Endothelial cell (in vitro differentiated cells): ENCODE measurements around the gene HCRTR1. TPM values are rescaled to one million over a fixed set of nuclear protein-coding genes. Genes with fewer than 3 reads are reported as not detected.

ENCODE experiments used
- DNase-seq: peaks from one replicate; pipeline ENCODE4 v3.0.0; 2021; ENCODE audit warnings: low spot score
- H3K27ac Mint-ChIP-seq: one replicate; pipeline ENCODE4 v1.8.0; 2021; ENCODE audit warnings: mixed read lengths, inconsistent platforms; ENCODE audit not compliant: unreplicated experiment
- H3K27me3 Mint-ChIP-seq: one replicate; pipeline ENCODE4 v1.8.0; 2021; ENCODE audit warnings: mild to moderate bottlenecking, moderate library complexity, mixed read lengths, inconsistent platforms; ENCODE audit not compliant: unreplicated experiment
- H3K36me3 Mint-ChIP-seq: one replicate; pipeline ENCODE4 v1.8.0; 2021; ENCODE audit warnings: mild to moderate bottlenecking, low read depth, mixed read lengths, inconsistent platforms; ENCODE audit not compliant: unreplicated experiment
- H3K4me1 Mint-ChIP-seq: one replicate; pipeline ENCODE4 v1.8.0; 2021; ENCODE audit warnings: mild to moderate bottlenecking, mixed read lengths, inconsistent platforms; ENCODE audit not compliant: unreplicated experiment
- H3K4me3 Mint-ChIP-seq: one replicate; pipeline ENCODE4 v1.8.0; 2021; ENCODE audit warnings: mild to moderate bottlenecking, mixed read lengths, inconsistent platforms; ENCODE audit not compliant: unreplicated experiment
- H3K9me3 Mint-ChIP-seq: one replicate; pipeline ENCODE4 v1.8.0; 2021; ENCODE audit warnings: mixed read lengths, inconsistent platforms; ENCODE audit not compliant: unreplicated experiment
- total RNA-seq: library from RNA; stranded (reverse); fragmentation: NEBNext Ultra II Directional; extraction: Animal tissue kit (Norgen Biotek cat#: 25700); gene quantifications from one replicate; pipeline ENCODE4 v1.2.1, GENCODE V29; 2021; ENCODE audit not compliant: unreplicated experiment
- TF ChIP-seq, protein P1 (sequence below): fragments of 200-600 bp; sonication (generic); IDR thresholded peaks from one replicate; pipeline ENCODE4 v1.5.0; 2021; ENCODE audit warnings: antibody characterized with exemption; ENCODE audit not compliant: unreplicated experiment

The HCRTR1 gene
- total RNA-seq, 1 donor from 2014 or later = not detected

DNA sequence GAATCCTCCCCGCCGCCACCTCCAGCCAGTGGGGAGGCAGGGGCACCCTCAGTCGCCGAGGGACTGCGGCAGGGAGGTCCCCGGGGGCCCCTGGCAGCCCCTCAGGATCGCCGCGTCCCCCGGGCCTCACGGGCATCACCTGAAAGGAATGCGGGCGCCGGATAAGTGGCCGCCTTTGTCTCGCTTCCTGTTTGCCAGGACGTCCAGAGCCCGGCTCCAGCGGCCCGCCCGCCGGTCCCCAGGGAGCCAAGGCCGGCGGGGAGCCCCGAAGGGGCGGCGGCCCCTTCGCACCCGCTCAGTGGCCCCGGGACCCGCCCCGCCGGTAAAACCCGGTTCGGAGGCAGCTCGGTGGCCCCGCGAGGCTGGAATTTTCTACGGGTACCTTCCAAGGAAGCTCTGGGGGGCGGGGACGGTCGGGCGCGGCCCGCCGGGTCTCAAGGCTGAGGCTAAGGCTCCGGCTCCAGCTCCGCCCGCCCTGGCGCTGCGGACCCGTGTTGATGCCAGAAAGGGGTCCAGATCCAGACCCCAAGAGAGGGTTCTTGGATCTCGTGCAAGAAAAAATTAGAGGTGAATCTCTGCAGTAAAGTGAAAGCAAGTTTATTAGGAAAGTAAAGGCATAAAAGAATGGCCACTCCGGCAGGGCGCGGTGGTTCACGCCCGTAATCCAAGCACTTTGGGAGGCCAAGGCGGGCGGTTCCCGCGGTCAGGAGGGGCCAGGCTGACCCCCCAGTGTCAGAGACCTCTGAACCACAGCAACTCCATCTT, 28.6 kb upstream of the HCRTR1 start:
- H3K27me3 Mint-ChIP-seq = peaks cover 6% of the 10 kb centered on the region
- peaks cover 13% of the 10 kb centered on the region for H3K4me1 Mint-ChIP-seq
- TF ChIP-seq, protein P1, sequence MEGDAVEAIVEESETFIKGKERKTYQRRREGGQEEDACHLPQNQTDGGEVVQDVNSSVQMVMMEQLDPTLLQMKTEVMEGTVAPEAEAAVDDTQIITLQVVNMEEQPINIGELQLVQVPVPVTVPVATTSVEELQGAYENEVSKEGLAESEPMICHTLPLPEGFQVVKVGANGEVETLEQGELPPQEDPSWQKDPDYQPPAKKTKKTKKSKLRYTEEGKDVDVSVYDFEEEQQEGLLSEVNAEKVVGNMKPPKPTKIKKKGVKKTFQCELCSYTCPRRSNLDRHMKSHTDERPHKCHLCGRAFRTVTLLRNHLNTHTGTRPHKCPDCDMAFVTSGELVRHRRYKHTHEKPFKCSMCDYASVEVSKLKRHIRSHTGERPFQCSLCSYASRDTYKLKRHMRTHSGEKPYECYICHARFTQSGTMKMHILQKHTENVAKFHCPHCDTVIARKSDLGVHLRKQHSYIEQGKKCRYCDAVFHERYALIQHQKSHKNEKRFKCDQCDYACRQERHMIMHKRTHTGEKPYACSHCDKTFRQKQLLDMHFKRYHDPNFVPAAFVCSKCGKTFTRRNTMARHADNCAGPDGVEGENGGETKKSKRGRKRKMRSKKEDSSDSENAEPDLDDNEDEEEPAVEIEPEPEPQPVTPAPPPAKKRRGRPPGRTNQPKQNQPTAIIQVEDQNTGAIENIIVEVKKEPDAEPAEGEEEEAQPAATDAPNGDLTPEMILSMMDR = no peak
- no peaks in the 10 kb centered on the region for H3K9me3 Mint-ChIP-seq
- peak; percentile 53 for DNase-seq
- peak overlapping the region; percentile 37 for H3K4me3 Mint-ChIP-seq
- no peaks in the 10 kb centered on the region for H3K36me3 Mint-ChIP-seq
- H3K27ac Mint-ChIP-seq = peak overlapping the region; percentile 67

DNA sequence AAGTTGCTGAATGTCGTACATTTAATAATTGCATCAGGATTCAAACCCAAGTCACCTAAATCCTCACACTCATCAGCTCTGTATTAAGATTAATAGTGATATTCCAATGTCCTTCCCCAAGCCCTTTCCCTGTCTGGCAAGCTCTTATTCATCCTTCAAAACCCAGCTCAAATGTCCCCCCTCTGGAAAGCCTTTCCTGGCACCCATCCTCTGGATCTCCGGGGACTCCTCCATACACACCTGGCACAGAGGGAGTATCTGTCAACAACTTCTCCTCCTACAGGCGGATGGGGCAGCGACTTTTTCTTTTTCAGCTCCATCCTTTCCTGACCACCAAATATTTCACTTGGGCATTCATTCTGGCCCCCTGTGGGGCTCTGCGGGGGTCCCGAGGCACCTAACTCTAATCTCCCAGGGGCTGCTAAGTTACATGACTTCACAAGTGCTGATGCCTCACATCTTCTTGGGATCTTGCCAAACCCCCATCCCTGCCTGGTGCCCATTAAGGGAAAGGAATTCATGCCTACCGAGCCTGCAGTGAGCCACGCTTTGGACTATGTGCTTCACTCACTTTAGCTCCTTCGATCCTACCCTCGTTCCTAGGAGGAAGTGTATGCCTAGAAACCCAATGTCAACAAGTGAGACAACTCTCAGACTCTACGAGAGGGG, 25.9 kb upstream of the HCRTR1 start:
- no peak for DNase-seq
- no peaks in the 10 kb centered on the region for H3K36me3 Mint-ChIP-seq
- peaks cover 13% of the 10 kb centered on the region for H3K4me1 Mint-ChIP-seq
- no peaks in the 10 kb centered on the region for H3K9me3 Mint-ChIP-seq
- TF ChIP-seq, protein P1 = no peak
- no peak overlapping the region for H3K4me3 Mint-ChIP-seq
- H3K27ac Mint-ChIP-seq = no peak overlapping the region
- peaks cover 7% of the 10 kb centered on the region for H3K27me3 Mint-ChIP-seq

DNA sequence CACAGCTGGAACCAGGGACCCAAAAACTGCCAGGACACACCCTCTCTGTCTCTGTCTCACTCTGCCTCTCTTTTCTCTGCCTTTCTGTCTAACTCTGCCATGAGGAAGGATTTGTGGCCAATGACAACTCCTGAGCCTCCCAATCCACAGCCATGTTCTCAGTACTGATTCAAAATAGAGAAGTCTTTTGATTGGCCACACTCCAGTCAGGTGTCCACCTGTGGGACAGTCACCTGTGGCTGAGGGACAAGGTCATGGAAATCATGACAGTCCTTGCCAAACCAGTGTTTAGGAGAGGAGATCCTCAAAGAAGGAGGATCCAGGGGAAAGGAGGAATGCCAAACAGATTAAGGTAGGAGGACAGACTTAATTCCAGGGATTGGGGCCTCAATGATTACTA, 25.4 kb upstream of the HCRTR1 start:
- DNase-seq = no peak
- Mint-ChIP-seq H3K27ac (no peak overlapping the region), H3K4me3 (no peak overlapping the region), H3K27me3 (peaks cover 7% of the 10 kb centered on the region), H3K9me3 (no peaks in the 10 kb centered on the region), H3K36me3 (no peaks in the 10 kb centered on the region), H3K4me1 (peaks cover 13% of the 10 kb centered on the region)
- TF ChIP-seq, protein P1 = no peak

DNA sequence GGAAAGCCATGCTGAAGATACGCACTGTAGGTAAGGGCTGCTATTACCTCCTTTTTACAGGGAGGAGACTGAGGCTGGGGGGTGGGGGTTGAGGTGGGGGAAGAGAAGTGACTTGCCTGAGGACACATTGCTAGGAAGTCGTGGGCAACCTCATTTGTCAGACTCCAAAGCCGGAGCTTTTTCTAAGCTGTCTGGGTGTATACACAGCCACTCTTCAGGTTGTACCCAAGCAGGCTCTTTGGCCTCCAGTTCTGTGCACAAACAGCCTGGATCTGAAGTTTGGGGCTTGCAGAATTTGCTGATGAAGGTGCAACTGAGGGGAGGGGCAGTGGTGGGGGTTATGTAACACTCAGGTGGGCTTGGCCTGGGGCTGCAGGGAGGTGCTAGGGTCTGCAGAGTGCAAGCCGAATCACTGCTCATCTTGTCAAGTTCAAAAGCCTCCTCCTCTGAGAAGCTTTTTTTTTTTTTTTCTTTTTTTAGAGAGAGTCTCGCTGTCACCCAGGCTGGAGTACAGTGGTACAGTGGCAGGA, 24.3 kb upstream of the HCRTR1 start:
- DNase-seq = no peak
- no peaks in the 10 kb centered on the region for H3K36me3 Mint-ChIP-seq
- TF ChIP-seq, protein P1 = no peak

More for the DNA sequence above, 24.3 kb upstream of the HCRTR1 start:
- H3K9me3 Mint-ChIP-seq = no peaks in the 10 kb centered on the region
- peaks cover 6% of the 10 kb centered on the region for H3K4me1 Mint-ChIP-seq
- peaks cover 5% of the 10 kb centered on the region for H3K27me3 Mint-ChIP-seq
- H3K27ac Mint-ChIP-seq = no peak overlapping the region
- no peak overlapping the region for H3K4me3 Mint-ChIP-seq
